K562 (cell line): ENCODE measurements around the gene RNF166. TPM values are rescaled to one million over a fixed set of nuclear protein-coding genes. Genes with fewer than 3 reads are reported as not detected.

Experiments
- ATAC-seq: fragments of 200-7000 bp; cut with Tn5 transposase; 3 replicates; pipeline ENCODE4 v1.9.1; 2020; ENCODE audit warnings: moderate library complexity
- BruUV-seq: library from RNA; stranded (reverse); fragments of 400-500 nt; replicated peaks from 2 replicates; lab custom pipeline; 2021; lab: Mats Ljungman, UMichigan
- CTCF ChIA-PET: fragments of 300-600 bp; formaldehyde crosslinking; extraction: SDS; loops from one replicate; lab custom pipeline; 2021; ENCODE audit warnings: low intra/inter-chr PET ratio; lab: Yijun Ruan, JAX
- POLR2A ChIA-PET: fragments of 300-600, 350-650 bp; sonication (Branson Sonifier 250); formaldehyde crosslinking; extraction: SDS; loops from one replicate; lab custom pipeline; 2021; ENCODE audit warnings: antibody characterized with exemption, inconsistent platforms; lab: Yijun Ruan, JAX
- DNase-seq, 4 experiments: peaks; one replicate each; pipeline versions ENCODE4 v3.0.0 to v3.0.0-alpha.2; 2011 to 2018; ENCODE audit warnings: low spot score in 3 of 4, mixed read lengths in 3 of 4; ENCODE audit errors: extremely low read depth in 1 of 4
- FAIRE-seq: peaks from 2 replicates; lab custom pipeline; 2011; peaks lifted over from hg19 to GRCh38; lab: Jason Lieb, UNC
- H2AFZ ChIP-seq: 2 replicates; pipeline ENCODE4 v1.6.0; 2011; ENCODE audit warnings: low read depth, low read length, control low read depth, inconsistent platforms
- H3K27ac ChIP-seq: fragments of 200-600 bp; 3 replicates; pipeline ENCODE4 v1.8.0; 2011; ENCODE audit warnings: low read depth, mild to moderate bottlenecking, control low read depth, inconsistent platforms, low read length, moderate library complexity, mixed read lengths; ENCODE audit errors: extremely low read depth
- H3K27me3 ChIP-seq, 2 experiments: fragments of 300-600 bp in 1 of 2; 2 replicates in 1 of 2; 3 replicates in 1 of 2; pipeline versions ENCODE4 v1.6.0 to v1.8.0; 2011; ENCODE audit warnings: inconsistent platforms in 2 of 2, low read length in 2 of 2, mild to moderate bottlenecking in 1 of 2, mixed read lengths in 1 of 2, moderate library complexity in 1 of 2; ENCODE audit not compliant: control insufficient read depth in 2 of 2, insufficient read depth in 2 of 2
- H3K36me3 ChIP-seq: fragments of 300-600 bp; 3 replicates; pipeline ENCODE4 v1.8.0; 2011; ENCODE audit warnings: mild to moderate bottlenecking, low read length, inconsistent platforms; ENCODE audit not compliant: control insufficient read depth, insufficient read depth
- H3K4me1 ChIP-seq, 2 experiments: fragments of 200-600 bp in 1 of 2; replicated peaks in 1 of 2; 2 replicates in 1 of 2; 3 replicates in 1 of 2; pipeline versions ENCODE4 v1.5.1 to v1.8.0; 2011; ENCODE audit warnings: inconsistent platforms in 2 of 2, low read length in 2 of 2, mild to moderate bottlenecking in 1 of 2, mixed read lengths in 1 of 2, moderate library complexity in 1 of 2; ENCODE audit not compliant: control insufficient read depth in 2 of 2, insufficient read depth in 2 of 2
- H3K4me2 ChIP-seq: 2 replicates; pipeline ENCODE4 v1.6.1; 2011; ENCODE audit warnings: low read length, control low read depth, inconsistent platforms, mixed read lengths; ENCODE audit not compliant: insufficient read depth
- H3K4me3 ChIP-seq: fragments of 200-600 bp; sonication (generic), shearing (Covaris generic); 2 replicates; pipeline ENCODE4 v1.5.1; 2016; ENCODE audit warnings: control low read depth, inconsistent platforms
- H3K79me2 ChIP-seq: fragments of 200-600 bp; 3 replicates; pipeline ENCODE4 v1.8.0; 2011; ENCODE audit warnings: low read length, inconsistent platforms; ENCODE audit not compliant: control insufficient read depth, insufficient read depth
- H3K9ac ChIP-seq, 2 experiments: 2 replicates each; pipeline versions ENCODE4 v1.6.0 to v1.6.1; 2011; ENCODE audit warnings: low read depth in 2 of 2, low read length in 2 of 2, control low read depth in 1 of 2, inconsistent platforms in 1 of 2, mild to moderate bottlenecking in 1 of 2, mixed read lengths in 1 of 2; ENCODE audit not compliant: insufficient read depth in 1 of 2
- H3K9me1 ChIP-seq: one replicate; pipeline ENCODE4 v1.6.0; 2011; ENCODE audit warnings: inconsistent platforms, mild to moderate bottlenecking, low read length, moderate library complexity; ENCODE audit not compliant: control insufficient read depth, insufficient read depth
- H3K9me3 ChIP-seq: replicated peaks from 2 replicates; pipeline ENCODE4 v1.5.1; 2011; ENCODE audit warnings: low read depth, low read length, inconsistent platforms; ENCODE audit not compliant: control insufficient read depth, insufficient read depth
- H4K20me1 ChIP-seq: replicated peaks from 2 replicates; pipeline ENCODE4 v1.6.1; 2011; ENCODE audit warnings: low read length, inconsistent platforms, mixed read lengths; ENCODE audit not compliant: control insufficient read depth, insufficient read depth
- NFIC ChIP-seq: fragments of 450-650 bp; IDR thresholded peaks from 2 replicates; pipeline ENCODE4 v1.6.1; 2017; ENCODE audit warnings: mild to moderate bottlenecking, inconsistent platforms
- NFYB ChIP-seq: IDR thresholded peaks from 2 replicates; pipeline ENCODE4 v1.6.1; 2011; ENCODE audit warnings: mild to moderate bottlenecking, moderate library complexity; ENCODE audit not compliant: insufficient read length; ENCODE audit errors: extremely low read depth
- PCBP1 ChIP-seq: fragments of 200-400 bp; formaldehyde crosslinking; IDR thresholded peaks from 2 replicates; pipeline ENCODE4 v1.6.1; 2018; ENCODE audit warnings: mild to moderate bottlenecking, low read depth, low read length; ENCODE audit not compliant: poor library complexity, severe bottlenecking
- POLR2G ChIP-seq: fragments of 200-400 bp; formaldehyde crosslinking; IDR thresholded peaks from 2 replicates; pipeline ENCODE4 v1.6.1; 2017; ENCODE audit warnings: low read depth, mild to moderate bottlenecking, antibody characterized with exemption, low read length, moderate library complexity
- RBFOX2 ChIP-seq: fragments of 200-400 bp; formaldehyde crosslinking; IDR thresholded peaks from 2 replicates; pipeline ENCODE4 v1.6.1; 2017; ENCODE audit warnings: low read depth, mild to moderate bottlenecking, low read length, moderate library complexity
- ZNF224 ChIP-seq: sonication (generic); formaldehyde crosslinking; IDR thresholded peaks from 2 replicates; pipeline ENCODE4 v1.8.0; 2022; ENCODE audit warnings: mild to moderate bottlenecking, missing genetic modification reagents
- WGBS: fragments of 100-300 bp; shearing (Covaris generic); methylation state at CpG from one replicate; pipeline ENCODE4 v1.1.6; 2016; ENCODE audit warnings: low coverage, mixed read lengths; ENCODE audit not compliant: insufficient coverage; ENCODE audit errors: missing lambda C conversion rate; 5-methylcytosine and 5-hydroxymethylcytosine counted together
- in situ Hi-C: fragments of 300-500 bp; cut with MboI; formaldehyde crosslinking; loops from 4 replicates; pipeline ENCODE4 v1.15.0; 2018; ENCODE audit warnings: inconsistent platforms, mixed read lengths
- intact Hi-C: fragments of 100-400 bp; cut with micrococcal nuclease; formaldehyde crosslinking; loops from 2 replicates; pipeline ENCODE4 v1.14.2; 2022
- polyA plus RNA-seq, 8 experiments: library from polyadenylated mRNA; depleted of rRNA in 4 of 8; stranded (reverse) in 5 of 8; unstranded in 3 of 8; fragments of >200 nt; fragmentation: Nextera tagmentation in 2 of 8; fragmentation: Illumina TruSeq in 1 of 8; extraction: Ambion mirVana in 2 of 8; extraction: Trizol in 1 of 8; gene quantifications; 2 replicates each; pipeline versions ENCODE4 v1.2.1 to v1.2.3, GENCODE V29; 2011 to 2014; ENCODE audit warnings: inconsistent platforms in 1 of 8, missing spikeins in 1 of 8
- total RNA-seq, 7 experiments: library from RNA; depleted of rRNA in 6 of 7; stranded (reverse); fragments of >200 nt in 6 of 7; fragmentation: Illumina TruSeq in 2 of 7; extraction: Trizol in 2 of 7; gene quantifications; 2 replicates each; pipeline versions ENCODE4 v1.2.1 to v1.2.3, GENCODE V29; 2011 to 2021; ENCODE audit warnings: low replicate concordance in 1 of 7

The RNF166 gene
- total and polyA plus RNA-seq, 9 of the 15 experiments (the other 6 are each of a cell fraction or from before 2014, with no cell fraction given) = 0.56 to 60.3 (median 19.5) TPM

- H3K9me3 ChIP-seq = no peaks in the 10 kb centered on the region
- peaks cover 43% of the 10 kb centered on the region; the same call in 1 of the 3 replicates for H3K36me3 ChIP-seq
- intact Hi-C loops = no loop called here
- ATAC-seq (no peak), DNase-seq (no peak), FAIRE-seq (no peak)
- H3K4me3 ChIP-seq = no peak overlapping the region
- H3K4me1 ChIP-seq = peaks cover 9 to 85% of the 10 kb centered on the region in 2 experiments; a peak in 4 of 5 replicates
- H3K4me2 ChIP-seq = no peak overlapping the region
- in situ Hi-C loops = no loop called here
- POLR2A ChIA-PET = interaction anchor here (0.6 to 1.0 kb wide), 3 partner anchors 9 to 46 kb away, joined by 3 read pairs; no protein-coding TSS in a partner anchor
- no TSS peak for BruUV-seq
- CTCF ChIA-PET = no interaction called here
- no peaks in the 10 kb centered on the region for H3K9me1 ChIP-seq
- H3K9ac ChIP-seq = peak overlapping the region in 1 of 2 experiments; percentile 6; a peak in 1 of 4 replicates
- WGBS = 75% methylated on average over 15 of the region's 15 CpGs
- H3K27me3 ChIP-seq = no peaks in the 10 kb centered on the region
- H3K27ac ChIP-seq = no peak overlapping the region
- no peaks in the 10 kb centered on the region for H3K79me2 ChIP-seq
- no peak overlapping the region for H2AFZ ChIP-seq
- TF ChIP-seq RBFOX2 (peak; percentile 50), ZNF224 (CRISPR knock-in tag) (no peak), NFIC (peak; percentile 46), NFYB (no peak), POLR2G (peak; percentile 67), PCBP1 (peak; percentile 17)
- TF ChIP-seq, all 486 proteins: peak for 4
- no peaks in the 10 kb centered on the region for H4K20me1 ChIP-seq
Observed at GRCh38 chr16:88695218-88695617, 11.0 kb downstream of the RNF166 start.
